DMS 273 (cell line): ENCODE measurements around the gene KRT33B.

ENCODE experiments used
- DNase-seq: peaks from one replicate; lab custom pipeline; 2025; ENCODE audit not compliant: unreplicated experiment; lab: John Stamatoyannopoulos, UW

KRT33B gene

DNA sequence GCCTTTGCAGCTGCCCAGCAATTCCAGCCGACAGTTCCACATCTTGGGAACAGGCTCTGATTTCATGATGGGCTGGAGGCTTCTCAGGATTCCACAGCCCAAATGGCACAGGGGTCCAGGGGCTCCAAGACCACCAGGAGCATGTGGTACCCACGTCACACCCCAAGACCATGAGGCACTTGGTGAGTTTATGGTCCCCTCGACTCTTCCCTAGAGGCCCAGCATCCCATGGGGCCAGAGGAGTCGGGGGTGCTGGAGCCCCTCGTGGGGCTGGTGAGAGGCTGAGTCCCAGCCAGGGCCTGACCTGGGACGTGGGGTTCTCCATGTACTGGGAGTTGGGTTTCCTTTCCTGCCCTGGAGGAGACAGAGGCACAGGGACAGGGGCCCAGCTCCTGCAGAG lies 44.0 kb downstream of the KRT33B start:
- no peak for DNase-seq

DNA sequence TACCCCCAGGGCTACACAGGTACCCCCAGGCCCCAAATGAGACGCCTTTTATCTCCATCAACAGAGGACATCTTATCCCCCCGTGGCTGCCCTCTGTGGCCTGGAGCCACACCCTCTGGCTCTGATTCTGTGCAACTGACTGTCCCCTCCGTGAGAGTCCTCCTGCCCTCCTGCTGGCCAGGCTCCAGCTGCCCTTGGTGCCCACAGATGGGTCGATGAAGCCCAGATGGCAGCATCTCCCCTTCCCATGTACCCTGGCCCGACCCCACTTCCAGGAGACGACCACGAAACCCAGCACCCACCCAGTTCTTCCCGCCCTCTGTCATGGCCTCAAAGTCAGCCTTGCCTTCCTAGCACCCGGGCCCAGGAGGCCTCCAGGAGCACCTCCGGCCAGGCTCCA lies 44.5 kb downstream of the KRT33B start:
- DNase-seq: no peak

DNA sequence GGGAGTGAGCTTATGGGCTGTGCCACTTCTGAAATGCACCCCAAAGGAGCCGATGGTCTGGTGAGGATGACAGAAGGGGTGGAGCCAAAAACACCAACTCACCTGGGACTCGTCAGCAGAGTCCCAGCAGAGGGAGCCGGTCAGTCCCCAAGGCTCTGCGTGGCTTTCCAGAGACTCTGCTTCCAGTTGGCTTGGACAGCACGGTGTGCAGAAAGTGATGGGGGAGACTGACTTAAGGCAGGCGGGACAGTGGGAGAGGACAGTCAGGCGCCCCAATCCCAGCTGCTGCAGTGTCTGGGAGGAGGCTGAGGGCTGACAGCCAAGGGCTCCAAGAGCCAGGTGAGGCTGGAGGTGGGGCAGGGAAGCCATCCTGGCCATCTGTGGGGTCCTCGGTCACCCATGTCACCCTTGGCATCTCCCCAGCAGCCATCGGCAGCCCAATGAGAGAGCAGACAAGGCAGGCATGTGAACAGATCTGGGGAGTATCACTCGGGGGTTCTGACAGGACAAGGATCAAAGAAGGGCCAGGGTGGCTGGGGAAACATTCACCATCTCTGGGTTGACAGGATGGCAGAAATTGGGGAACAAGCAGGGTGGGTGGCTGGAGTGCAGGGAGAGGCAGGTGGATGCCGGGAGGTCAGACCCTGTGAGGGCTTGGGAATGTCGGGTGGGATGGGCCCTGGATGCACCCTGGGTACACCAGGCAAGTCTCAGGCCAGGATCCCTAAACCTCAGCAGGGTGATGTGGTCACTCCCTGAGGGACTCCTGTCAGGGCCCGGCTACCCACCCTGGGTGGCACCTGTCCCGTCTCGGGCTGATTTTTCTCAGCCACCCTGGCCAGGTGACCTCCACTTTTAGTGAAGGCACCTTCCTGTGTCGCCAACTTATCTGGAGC lies 45.2 kb downstream of the KRT33B start:
- peak; percentile 9 for DNase-seq

GRCh38 chr17:41322903-41323895 lies 46.4 kb downstream of the KRT33B start:
- no peak for DNase-seq

DNA sequence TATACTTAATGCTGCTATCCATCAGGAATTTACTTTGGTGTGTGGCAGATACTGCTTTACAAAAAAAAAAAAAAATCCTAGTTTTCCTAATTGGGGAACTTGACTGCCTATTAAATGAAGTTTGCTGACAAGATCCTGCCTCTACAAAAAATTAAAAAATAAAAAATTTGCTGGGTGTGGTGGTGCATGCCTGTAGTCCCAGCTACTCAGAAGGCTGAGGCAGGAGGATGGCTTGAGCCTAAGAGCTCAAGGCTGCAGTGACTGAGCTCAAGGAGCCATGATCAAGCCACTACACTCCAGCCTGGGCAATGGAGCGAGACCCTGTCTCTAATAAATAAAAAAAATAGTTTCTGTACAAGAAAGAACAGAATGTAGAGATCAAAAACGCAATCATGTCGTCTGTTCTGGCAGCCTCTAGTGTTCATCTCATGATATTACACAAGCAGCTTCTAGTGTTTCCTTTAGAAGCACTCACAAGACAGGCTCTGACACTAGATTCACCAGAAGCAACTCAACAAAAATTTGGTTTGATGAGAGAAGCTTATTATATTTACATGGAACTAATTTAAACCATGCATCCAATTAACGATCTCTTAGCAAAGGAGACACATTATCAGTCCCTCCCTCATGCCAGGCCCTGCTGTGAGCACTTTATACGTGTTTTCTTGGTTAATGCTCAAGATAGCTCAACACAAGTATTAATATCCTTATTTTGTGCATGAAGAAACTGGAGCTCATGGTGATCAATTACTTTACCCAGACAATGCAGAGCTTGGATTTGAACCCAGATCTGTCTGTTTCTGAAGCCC lies 47.3 kb downstream of the KRT33B start:
- DNase-seq: peak; percentile 53

- DNase-seq: no peak
Observed at GRCh38 chr17:41318231-41318630, 51.4 kb downstream of the KRT33B start.

DNA sequence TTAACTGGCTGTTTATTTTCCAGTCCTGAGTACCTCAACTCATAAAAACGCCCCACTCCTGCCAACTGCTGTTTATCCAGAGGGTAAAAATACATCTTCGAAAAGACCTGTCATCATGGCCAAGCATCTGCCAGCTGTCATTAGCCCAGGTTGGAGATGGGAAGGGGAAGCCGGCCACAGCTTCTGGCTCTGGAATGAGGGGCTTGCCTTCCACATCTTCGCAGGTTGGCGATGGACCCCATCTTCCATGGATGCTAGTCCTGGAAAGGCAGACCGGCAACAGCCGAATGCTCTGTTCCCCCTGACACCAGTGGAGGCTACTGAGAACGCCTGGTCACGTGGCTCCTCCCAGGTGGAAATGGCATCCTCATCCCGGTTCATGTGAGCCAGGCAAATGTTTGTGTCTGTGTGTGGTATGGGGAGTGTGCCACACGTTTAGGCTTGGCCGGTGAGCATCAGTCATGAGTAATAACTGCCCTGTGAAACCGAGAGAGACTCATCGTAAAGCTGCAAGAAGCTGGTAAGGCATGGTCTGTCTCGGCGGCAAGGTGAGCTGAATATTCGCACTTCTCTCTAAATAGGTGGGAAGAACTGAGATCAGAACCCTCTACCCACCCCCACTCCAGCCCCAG lies 53.7 kb downstream of the KRT33B start:
- DNase-seq: peak; percentile 19

- DNase-seq: no peak
Observed at GRCh38 chr17:41315204-41315794, 54.3 kb downstream of the KRT33B start, which contains the start of gene KRTAP17-1. Gene KRTAP17-1 (minus strand): TSS chr17:41315710. CDS start chr17:41315650, 60 bp downstream.
